ENCODE measurements around the gene PRKCA.

PRKCA gene

DNA sequence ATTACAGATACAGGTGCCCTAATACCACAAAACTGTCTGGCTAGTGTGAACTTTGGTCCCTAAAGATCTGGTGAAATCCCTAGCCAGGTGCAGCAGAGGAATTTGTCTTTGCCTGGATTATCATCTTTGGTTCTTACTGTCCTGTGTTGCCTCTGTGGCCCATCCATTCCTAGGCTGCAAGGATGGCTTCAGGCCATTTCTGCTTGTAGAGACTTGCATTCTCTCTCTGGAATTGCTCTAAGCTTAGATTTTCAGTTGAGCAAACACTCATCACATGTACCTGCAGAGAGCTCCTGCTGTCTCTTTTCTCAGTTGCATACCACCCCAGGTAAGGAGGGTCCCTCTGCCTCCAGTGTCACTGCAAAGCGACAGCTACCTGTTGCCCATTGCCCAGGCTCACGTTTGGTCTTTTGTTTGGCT, 114.9 kb downstream of the PRKCA start:
- DNase-seq: no peak

DNA sequence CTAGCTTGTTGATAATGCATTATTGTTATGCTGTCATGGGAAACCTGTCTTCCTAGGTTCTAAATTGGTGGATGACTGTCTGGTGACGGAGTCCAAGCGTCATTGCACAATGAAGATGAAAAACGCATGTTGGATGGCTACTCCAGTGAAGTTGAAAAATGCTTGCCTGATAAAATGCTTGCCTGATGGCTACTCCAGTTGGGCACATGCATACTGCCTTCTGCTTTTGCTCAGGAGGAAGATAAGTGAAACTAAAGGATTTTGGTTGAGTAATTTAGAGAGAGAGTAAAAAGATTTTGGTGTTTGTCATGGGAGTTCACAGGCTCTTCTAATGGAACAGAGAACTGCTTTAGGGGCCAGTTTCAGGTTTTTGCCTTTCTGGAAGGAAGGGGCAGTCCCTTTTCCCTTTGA, 118.6 kb downstream of the PRKCA start:
- DNase-seq: no peak

DNA sequence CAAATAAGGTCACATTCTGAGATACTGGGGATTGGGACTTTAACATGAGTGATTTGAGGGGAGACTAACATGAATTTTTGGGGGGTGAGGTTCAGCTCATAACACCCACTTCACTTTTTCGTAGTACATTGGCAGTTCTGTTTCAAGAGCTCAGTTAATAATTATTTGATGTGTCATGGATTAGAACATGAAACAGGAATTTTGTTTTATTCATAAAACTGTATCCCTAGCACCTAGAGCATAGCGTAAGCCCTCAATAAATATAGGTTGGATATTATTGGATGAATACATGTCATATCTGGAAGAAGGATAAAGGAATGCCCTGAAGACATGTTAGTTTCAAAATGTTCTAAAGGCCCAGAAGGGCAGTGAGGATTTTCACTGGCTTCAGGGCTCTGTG, 119.8 kb downstream of the PRKCA start:
- no peak for DNase-seq

DNA sequence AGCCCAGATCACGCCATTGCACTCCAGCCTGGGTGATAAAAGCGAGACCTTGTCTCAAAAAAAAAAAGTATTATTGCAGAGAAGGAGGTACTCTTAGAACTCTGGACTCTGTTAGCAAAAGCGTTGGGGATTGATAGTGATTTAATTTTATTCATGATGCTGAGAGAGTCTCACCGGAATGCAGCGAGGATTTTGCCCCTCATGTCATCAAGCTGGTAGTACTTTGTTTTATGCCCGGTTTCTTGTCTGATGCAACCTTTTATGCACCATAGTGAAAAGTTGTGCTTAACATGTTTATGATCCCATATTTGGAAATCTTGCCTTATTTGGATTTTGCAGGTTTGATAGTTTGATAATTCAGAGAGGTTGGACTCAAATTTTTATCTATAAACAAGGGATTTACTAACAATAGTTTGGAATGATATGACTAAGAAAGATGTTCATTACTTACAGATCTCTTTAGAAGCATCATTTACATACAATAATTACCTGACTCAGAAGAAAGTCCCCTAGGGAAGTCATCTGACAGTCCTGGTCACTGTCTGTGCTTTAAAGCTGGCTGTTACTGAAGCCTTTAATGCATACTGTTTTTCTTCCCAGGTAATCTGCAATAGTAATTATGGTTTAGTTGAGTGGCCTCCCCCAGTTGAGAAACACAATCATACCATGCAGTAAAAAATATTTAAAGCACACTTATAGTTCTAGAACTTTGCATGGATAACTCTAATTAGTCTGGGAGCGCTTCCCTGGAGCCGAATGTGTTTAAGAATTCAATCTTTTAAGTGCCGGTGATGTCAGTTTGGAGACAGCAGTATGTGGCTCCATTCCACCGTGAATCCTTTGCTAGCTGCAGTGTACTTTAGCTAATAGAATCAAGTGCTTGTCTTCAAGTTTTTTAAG, 120.9 kb downstream of the PRKCA start:
- DNase-seq: no peak

DNA sequence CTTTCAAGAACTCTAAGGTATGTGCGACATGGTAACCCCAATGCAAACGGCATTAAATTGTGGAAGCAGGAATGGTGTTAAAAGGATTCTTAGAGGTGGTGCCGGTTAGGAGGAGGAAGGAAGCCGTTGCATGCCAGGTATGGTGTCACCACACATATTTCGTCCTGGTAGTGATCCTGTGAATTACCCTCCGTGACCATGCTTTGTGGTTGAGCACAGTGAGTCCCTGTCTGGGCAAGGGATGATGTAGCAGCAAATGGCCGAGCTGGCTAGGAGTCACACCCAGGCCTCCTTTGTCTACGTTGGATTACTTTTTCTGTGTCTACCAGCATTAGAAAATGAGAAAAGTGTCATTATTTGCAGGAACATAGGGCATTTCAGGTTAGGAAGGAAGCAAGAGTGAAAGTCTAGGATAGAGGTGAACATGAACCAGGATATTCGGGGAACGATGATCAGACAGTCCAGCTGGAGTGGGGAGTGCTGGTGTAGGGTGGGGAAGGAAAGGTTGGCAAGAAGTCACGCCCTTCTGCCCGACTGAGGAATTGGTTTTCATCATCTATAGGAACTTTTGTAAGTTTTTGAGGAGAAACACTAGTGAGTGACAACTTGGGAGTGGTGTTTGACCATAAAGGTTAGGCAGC, 123.5 kb downstream of the PRKCA start:
- DNase-seq: no peak

DNA sequence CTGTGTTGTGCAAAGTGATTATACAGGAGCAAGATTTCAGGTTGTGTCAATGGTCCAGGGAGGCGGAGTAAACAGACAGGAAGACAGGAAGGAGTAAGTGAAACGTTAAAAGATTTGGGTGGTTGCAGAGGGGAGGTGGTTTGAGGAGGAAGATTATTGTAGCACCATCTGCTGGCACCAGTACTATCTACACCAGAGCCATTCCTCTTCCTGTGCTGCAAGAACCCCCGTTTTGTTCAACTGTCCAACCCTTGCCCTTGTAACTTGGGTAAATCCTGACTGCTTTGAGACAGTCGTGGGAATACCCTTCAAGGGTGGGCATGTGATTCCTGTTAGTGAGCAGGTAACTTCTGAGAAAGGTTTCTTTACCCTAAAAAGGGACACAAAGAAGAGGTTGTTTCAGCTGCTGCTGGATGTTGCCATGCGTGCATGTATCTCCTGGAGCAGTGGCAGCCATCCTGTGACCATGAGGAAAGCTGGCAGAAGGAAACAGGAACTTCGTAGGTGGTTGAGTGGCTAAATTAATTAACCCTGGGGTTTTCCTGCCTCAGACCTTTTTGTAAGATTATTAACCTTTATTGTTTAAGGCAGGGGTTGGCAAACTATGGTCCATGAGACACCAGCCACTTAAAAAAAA, 124.1 kb downstream of the PRKCA start:
- no peak for DNase-seq

DNA sequence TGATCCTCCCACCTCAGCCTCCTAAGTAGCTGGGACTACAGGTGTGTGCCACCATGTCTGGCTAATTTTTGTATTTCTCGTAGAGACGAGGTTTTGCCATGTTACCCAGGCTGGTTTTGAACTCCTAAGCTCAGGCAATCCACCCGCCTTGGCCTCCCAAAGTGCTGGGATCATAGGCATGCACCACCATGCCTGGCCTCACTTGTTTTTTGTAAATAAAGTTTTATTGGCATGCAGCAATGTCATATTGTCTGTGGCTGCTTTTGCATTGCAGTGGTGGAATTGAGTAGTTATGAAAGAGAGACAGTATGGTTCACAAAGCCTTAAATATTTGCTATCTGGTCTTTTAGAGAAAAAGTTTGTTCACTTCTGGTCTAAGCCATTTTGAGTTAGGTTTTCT, 124.7 kb downstream of the PRKCA start:
- no peak for DNase-seq

DNA sequence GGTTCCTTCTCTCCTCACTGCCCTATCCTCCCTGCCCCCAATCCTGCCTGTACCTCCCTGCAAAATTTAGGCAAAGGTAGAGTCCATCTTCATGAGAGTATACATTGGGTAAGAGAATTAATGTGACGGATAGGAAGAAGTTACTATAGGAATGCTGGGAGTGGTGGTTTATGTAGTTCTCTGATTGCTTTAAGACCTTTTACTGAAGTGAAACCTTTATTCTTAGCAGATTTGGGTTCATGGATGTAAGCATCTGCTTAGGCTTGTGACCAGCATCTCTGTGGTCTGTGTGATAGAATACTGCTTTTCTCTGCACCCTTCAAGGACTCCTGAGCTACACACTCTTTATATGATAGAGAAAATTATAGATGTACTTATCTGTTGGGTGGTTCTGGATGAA, 127.3 kb downstream of the PRKCA start:
- no peak for DNase-seq

DNA sequence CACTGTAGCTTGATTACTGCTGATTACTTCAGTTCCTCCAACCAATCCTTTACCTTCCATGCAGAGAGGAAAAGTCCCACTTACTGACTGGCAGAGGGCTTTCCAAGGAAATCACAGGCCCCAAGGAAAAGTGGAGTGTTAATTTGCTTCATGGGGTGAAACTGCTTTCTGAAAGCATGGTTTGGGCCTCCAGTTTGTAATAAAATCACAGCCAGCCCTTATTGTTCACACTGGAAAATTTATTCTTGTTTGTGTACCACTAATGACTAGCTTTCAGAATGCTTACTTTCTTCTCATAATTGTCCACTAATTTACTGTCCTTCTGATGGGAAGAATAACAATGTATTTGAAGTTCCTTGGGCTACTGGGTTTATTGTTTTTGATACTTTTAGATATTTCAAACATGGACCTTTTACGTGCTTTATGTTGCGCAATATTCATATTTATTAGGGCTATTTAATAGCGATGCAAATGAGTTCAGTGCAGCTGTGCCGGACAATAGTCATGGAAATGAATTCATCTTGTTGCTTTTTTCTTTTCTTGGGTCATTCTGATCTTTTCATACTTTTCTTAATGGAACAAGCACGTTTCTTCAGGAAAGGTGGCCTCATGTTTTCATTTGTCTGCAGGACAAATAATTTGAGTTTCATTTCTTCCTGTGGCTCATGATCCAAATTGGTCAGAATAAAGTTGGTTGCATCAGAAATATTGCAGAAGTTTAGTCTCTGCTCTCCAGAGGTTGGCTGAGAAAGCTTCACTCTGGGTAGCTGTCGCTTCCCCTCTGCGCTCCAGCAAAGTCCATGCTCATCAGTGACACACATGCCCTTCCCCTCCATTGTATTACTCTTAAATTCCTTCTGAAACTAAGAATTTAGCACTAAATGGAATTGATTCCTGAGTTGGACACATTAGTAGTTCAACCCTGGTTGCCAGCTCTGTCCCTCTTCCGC, 128.7 kb downstream of the PRKCA start:
- DNase-seq: no peak

DNA sequence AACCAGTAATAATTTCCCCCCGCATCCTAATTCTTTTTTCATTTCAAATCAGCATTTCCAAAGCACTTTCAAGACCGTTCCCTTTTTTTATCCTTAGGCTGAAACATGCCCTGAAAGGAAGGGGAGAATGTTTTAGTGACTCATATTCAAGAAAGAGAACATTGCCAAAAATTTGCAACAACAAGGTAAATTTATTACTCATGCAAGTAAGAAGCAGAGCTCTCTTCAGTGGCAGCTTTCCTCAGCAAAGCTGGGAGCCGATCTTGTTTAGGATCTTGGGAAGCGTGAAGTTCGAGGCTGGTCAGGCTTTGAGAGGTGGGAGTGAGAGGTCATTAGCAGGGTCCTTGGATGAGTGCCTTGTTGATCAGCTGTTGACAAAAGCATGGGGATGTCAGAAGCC, 129.5 kb downstream of the PRKCA start:
- DNase-seq: no peak

DNA sequence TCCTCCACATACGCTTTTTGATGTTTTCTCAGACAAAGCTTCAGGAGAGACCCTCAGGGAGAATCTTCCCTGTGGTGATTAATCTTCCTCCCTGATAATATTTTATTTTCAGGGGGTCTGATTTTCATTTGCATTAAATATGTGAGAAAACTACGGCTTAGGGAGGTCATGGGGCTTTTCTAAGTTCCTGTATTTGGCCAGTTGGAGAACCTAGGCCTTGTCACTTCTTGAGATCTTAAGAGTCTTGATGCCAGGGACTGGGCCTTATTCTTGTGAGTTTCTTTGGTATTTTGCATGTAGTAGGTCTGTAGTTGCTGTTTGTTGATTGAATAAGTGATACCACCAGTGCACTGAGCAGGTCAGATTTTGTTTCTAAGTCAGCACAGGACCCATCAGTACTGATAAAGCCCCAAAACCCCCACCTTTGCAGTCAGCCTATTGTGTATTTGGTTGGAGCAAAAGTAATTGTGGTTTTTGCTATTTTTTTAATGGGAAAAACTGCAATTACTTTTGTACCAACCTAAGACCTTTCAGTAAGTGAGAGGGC, 130.1 kb downstream of the PRKCA start:
- DNase-seq: no peak

DNA sequence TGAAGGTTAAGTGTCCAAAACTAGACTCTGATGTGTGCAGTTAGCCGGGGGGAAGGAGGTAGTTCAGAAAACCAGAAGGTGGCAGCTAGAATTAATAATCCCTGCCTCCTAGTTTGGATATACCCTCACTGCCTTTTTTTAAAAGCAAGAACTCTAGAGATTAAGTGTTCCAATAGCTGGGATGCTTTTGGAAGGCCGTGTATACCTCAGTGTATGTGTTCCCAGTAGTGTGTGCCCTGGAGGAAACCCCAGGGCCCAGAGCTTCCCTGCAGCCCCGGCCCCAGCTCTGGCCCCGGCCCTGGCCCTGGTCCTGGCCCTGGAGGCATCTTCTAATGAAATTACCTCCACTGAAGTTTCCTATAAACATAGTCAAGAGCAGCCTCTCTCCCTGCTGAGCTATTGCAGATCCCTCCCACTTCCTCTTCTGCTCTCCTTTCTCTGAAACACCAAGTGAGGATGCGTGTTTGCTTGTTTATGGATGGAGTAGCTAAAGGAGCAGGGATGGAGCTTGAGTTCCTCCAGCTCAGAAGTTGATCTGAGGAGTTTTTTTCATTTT, 130.7 kb downstream of the PRKCA start:
- DNase-seq: no peak

DNA sequence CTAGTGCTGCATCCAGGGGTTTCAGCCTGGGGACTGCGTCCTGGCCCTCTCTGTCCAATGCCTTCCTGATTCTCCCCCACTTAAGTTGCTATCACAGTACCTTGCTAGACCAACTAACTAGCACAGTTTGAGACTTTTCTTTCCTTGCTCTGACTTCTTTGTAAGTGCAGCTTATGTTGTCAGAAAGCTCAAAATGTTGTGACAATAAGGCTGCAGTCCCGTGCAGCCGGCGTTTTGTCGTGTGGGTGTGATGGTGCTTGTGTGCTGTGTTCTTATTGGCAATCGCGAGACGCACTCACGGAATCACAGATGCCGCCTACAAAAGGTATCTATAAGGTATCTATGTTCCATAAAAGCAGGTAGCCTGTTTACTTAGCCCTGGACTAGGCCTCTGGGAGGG, 132.8 kb downstream of the PRKCA start:
- no peak for DNase-seq

DNA sequence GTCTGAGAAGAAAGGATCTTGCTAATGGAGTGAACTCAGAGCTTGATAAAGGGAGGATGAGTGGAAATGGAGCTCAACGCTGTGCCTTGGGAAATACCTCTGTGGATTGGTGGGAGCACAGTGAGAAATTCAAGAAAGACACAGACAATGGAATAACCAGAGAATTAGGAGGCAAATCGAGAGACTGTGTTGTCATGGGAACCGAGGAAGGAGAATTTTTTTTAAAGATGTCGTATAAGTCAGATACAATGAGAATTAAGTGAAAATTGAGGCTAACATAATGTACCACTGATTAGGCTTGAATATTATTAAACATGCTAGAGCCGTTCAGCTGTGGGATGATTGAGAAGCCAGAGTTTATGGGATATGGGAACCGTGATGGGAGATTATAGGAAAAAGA, 134.2 kb downstream of the PRKCA start:
- no peak for DNase-seq

DNA sequence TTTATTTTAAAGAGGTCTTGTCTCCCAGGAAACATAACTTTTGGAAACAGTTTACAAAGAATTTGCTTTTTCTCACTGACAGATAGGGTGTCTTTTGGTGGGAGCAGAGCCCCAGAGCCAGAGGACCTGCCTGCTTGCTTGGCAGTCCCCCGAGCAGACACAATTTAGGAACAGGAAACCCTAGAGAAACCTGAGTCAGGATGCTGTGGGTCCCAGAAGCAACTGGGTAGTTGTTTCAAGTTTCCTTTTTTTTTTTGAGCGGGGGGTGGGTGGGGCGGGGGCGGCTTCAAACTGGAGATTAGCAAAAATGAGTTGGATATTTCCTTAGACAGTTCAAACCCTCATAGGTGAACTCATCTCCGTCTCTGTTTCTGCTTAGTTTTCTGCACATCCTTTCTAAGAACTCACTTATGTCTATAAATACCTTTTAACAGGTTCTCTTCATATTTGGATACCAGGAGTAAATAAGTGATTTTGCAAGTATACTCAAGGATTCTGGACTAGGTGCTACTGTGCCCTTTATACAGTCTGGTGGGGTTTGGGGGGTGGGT, 135.1 kb downstream of the PRKCA start:
- no peak for DNase-seq

DNA sequence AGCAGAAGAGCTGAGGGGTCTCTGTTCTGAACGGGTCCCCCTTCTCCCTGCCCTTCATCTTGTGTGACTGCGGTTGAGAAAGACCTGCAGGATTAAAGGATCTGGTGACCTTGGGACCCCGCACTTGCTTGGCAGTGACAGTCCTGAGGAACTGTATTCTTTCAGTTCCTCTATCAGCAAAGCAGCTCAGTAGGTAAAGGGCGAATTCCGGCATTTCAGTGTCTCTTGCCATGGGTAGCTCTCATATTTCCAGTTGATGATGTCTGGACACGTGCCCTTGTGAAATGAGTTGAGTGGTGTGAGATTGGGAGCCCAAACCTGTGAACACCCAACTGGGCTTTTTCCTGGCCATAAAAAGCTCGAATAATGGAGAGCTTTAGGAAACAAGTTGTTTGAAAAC, 135.7 kb downstream of the PRKCA start:
- no peak for DNase-seq

DNA sequence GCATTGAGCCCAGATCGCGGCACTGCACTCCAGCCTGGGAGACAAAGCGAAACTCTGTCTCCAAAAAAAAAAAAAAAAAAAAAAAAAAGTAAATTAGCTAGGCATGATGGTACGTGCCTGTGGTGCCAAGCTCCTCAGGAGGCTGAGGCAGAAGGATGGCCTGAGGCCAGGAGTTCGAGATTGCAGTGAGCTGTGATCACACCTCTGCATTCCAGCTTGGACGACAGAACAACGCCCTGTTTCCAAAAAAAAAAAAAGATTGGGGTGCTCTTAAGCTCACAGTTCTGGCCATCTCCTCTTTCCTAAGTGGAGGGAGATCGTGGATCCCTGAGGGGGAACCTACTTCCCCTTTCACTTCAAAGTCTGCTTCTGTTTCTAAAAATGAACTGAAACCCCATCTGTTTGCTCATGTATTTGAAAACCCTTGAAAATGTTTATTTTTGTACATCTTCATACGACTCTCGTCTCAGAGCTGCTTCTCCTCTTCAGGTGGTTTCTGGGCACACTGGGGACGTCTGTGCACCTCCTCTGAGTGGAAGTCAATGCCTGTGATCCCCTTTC, 138.8 kb downstream of the PRKCA start:
- no peak for DNase-seq

DNA sequence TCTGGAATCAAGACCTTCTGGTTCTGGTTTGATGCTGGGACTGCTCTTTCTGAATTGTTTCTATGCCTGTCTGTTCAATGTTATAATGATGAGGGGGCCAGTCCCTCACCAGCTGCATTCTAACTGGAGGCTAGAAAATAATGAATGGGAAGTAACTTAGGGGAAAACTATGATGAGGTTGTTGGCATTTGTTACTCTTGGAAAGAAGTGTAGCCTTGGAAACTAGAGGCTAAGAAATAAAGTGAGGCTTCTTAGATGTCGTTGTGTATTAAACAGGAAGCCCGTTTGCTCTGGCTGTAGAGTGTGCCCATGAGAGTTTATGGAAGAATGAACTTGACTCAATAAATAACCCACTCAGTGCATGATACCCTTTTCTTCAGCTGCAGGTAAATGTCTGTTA, 140.8 kb downstream of the PRKCA start:
- DNase-seq: no peak

DNA sequence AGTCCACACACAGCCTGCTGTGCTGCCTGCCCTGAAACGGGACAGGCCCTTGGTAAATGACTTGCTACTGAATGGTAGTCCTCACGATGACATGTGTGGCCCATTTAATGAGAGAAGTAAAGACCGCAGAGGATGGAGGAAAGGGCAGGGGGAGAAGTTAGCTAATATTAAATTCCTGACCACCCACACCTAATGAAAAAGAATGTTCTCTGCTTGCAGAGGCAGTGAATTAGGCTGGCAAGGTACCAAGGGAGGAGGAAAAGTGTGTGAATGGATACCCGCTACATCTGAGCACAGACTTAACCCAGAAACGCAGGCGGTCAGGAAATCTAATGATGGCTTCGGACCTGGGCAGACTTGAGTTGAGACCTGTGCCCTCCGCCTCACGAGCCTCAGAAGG, 141.2 kb downstream of the PRKCA start:
- no peak for DNase-seq

DNA sequence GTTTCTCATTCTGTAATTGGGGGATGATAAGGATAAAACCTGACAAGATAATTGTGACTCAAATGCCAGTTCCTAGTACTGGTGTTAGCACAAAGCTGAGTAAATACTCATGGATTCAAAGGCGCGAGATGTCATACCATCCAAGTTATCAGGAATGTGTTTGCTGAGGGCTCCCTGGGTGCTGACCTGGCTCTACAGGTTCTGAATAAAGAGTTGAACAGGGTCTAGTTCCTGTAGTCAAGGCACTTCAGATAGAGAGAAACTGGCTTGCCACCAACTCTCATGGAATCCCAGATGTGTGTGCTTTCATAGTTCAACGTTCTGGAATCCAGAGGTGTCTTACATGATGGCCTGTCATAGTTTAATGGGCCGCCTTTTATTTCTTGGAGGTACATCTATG, 141.6 kb downstream of the PRKCA start:
- DNase-seq: no peak

DNA sequence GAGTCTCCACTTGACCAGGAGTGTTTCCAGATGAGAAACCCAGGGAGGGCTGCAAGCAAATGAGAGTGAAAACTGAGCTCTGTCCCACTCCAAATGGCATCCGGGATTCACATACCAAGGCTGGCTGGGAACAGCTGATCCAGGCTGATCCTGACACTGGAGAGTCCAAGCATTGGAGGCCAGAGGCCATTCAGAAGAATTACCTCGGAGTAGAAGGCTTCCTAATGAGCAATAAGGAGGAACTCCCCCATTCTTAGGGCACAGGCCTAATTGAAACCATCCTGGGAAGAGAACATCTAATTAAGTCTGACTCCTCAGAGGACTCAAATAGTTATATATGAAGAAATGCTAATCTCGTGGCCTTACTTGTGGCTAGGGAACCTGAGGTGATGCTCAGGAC, 142.8 kb downstream of the PRKCA start:
- DNase-seq: no peak

DNA sequence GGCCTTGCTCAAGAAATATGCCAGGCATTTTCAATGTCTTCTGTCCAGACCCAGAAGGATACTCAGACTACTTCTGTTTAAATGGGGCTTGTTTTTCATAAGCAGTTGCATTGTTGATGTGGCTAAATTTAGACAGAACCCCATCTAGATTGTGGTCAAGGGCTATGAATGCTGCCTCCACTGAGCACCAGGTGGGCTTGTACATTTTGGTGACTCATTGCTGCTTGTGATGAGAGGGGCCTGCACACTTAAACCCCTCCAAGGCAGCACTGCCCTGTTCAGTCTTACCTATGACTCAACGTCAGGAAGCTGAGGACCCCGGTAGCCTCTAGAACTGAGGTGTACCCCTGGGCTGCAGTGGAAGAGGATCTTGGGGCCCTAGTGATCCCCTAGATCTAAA, 144.0 kb downstream of the PRKCA start:
- DNase-seq: no peak
